GM18508 (cell line): Measurements from ENCODE around the gene NTNG1.
"Not testable (repeated sequence)": the region's sequence is repeated elsewhere in the genome, so short reads cannot be mapped to it uniquely, and the experiment has no call there.

Source experiments
- ATAC-seq: cut with Tn5 transposase; IDR thresholded peaks from one replicate; pipeline ENCODE4 v1.9.1; 2021; ENCODE audit warnings: moderate number of reproducible peaks; ENCODE audit not compliant: insufficient read depth, unreplicated experiment

Gene NTNG1

DNA sequence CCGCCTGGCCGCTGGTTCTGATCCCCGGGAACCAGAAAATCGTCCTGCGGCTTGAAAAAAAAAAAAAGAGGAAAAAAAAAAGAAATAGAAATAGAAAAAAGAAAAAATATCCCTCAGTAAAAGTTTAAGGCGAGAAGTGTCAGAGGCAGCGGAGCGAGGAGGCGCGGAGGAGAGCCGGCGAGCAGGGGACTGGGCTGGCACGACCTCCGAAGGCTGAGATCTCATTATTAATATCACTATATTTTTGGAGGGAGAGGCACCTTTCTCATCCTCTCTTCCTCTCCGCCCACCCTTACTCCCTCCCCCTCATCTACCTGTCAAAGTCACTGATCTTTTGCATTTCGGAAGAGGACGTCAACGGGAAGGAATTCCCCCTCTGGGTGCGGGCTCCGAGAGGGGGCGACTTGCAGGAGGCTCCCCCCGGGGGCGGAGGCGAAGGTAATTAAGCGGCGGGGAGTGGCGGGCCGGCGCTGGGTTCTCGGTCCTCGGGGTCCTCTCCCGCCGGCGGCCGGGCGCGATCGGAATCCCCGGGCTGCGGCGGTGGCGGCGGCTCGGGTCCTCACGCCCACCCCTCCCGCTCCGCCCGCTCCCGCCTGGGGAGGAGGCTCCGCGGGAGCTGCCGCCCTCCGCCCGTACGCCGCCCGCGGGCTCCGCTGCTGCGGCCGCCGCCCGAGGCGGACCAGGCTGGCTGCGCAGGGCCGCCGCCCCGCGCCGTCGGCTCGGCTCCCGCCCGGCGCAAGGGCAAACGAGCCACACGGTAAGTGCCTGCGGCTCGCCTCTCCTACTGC lies at the start of gene NTNG1:
Gene NTNG1, plus strand, starts transcription at position 337 of the 788 bp plus-strand sequence.
- ATAC-seq, result no peak

DNA sequence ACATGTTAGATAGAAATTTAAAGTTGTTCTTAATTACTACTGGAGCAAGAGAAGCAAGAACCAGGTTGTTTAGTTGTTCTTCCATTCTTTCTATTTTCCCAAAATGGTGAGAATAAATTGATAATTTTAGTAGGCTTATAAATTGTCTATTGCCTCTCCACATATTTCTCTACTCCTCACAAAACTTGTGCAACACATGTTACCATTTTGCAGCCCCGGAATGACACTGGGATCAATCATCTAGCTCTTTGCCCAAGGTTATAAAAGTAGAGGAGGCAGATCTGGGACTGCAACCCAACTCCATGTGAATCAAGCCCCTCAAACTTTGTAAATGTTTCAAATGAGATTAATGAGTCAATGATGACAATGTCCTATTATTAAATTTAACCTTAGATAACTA lies 49.4 kb upstream of the NTNG1 start:
- no peak for ATAC-seq

DNA sequence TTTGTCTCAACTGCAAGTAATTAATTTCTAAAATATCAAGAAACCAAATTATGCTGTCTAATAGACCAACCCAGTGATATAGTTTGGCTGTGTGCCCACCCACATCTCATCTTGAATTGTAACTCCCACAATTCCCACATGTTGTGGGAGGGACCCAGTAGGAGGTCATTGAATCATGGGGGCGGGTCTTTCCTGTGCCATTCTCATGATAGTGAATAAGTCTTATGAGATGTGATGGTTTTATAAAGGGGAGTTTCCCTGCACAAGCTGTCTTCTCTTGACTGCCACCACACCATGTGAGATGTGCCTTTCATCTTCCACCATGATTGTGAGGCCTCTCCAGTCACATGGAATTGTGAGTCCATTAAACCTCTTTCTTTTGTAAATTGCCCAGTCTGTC lies 47.4 kb upstream of the NTNG1 start:
- ATAC-seq, result not testable (repeated sequence)

DNA sequence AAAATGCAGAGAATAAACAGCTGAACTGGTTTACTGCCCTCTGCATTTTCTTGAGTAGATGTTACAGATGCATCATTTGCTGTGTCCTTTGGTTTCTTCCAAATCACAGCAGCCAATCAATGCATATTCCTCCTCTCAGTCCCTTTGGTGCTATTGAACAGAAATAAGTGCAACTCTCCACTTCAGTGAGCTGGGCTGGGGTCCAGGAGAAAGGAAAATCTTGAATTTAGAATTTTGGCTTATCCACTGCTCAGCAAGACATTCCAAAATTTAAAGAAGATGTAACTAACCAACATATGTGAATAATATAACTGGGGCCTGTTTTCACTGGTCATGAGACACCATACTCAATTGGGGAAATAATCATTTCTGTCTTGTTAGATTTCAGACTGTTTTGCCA lies 45.2 kb upstream of the NTNG1 start:
- no peak for ATAC-seq

DNA sequence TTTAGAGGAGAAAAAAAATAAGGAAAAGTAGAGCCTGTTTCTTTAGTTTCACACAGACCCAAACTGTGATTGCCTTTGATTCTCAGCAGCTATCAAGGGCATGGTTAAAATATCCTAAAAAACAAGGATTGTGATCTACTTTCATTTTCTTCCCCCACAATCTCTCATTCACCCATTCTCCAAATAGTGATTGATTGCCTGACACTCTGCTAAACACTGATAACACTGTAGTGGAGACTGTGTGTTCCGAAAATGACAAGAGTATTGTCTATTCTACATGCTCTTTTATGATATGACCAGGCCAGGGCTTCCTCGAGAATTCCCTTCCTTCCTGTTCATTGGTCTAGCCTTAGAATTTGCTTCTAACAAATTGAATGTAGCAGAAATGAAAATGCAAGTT lies 44.1 kb upstream of the NTNG1 start:
- no peak for ATAC-seq

DNA sequence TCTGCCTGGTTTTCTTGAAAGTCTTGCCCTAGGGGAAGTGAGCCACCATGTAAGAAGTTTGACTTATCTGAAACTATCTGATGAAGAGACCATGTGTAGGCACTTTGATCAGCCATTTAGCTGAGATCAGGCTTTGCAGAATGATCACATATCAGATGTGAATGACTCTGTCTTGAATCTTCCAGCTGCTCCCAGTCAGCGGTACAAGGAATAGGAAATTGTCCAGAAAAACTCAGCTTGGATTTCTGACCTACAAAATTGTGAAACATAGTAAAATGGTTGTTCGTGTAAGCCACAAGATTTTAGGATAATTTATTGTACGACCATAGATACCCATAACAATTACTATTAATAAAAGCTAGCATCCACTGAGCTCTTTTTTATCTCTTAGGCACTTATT lies 41.9 kb upstream of the NTNG1 start:
- ATAC-seq, result no peak

DNA sequence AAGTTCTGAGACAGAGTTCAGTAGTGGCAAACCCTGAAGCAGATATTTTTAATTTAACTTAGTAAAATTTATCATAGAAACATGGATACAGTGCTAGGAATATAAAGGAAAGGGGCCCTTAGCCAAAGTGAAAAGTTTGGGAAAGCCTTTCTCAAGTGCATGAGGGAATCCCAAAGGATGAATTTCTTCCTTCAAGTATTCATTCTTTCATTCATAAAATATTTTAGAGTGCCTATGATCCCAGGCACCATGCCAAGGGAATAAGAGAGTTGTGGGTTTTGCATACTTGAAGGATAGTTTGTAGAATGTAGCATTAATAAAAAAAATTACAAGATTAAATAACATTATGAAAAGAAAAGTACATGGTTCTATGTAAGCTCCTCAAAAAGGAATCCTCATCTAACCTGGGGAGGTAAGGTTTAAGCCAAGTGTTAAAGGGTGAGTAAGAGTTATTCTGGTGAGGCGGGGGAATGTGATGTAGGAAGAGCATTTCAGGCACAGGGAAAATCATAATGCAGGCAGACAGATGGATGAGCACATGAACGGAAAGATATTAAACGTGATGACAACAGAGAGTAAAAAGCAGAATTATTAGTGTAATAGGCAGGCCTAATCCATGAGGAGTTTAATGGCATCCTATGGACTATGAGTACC lies 40.4 kb upstream of the NTNG1 start:
- no peak for ATAC-seq

DNA sequence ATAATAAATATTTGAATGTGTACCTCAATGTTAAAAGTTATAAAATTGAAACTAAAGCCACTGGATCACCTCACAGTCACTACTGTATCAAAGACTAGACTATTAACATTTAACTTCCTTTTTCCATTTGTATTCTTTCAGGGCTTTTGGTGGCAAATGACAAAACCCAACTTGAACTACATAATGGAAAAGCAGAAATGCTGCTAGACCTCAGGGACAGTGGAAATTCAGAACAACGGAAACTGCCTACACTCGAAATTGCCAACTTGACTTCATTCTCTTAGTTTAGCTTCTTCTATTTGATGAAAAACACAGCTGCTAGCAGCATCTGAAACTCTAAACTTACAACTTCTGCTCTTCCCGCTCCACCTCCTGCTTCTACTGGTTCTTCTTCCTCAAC lies 34.9 kb upstream of the NTNG1 start:
- no peak for ATAC-seq

DNA sequence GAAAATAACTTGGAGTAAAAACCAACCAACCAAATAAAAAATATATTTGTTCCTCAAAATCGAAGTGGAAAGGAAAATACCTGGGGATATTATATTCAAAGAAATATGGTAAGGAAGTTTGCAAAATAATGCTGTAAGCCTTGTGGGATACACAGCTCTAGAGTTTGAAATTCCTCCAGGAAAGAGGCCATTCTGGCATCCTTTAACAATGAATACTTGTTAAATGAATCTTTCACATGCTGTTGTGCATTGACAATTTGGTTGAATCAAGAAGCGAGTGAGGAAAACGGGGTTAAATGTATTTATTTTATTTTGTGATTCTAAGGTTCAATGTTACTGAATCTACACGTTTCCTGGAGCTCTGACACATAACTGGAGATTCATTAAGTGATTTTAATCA lies 30.5 kb upstream of the NTNG1 start:
- ATAC-seq, result no peak

DNA sequence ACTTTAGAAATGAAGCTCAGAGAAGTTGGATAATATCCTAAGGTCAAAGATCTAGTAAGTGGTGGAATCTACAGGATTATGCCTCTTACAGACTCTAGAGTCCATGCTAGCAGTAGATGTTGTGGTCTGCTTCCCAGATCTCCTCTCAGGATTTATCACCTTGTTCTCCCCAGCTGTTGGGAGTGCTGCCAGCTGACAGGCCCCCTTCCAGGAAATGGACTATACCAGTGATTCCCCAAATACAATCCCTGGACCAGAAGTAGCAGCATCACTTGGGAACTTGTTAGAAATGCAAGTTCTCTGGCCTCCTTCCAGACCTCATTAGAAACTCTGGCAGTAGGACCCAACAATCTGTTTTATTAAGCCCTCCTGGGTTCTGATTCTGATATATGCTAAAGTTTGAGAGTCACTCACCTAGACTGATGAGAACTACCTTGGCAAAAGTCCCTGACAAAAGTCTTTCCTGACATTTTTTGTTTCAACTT lies 24.5 kb upstream of the NTNG1 start:
- ATAC-seq, result no peak

DNA sequence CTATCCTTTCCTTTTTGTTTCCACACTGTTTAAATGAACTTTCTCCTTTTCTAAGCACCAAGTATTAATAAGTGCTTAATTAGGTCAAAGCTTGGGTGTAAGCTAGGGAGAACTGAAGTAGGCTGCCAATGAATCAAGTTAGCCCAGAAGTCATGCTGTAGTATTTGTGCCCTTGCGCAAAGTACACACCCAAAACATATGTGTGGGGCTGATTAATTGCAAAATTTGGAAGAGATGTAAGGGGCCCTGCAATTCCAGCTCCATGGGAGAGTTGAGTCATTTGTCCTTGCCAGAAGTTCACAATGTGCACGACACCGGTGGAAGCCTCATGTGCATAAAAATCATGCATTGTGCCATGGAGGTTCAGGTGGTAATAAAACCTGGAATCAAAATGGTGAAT lies 18.6 kb upstream of the NTNG1 start:
- ATAC-seq, result no peak

DNA sequence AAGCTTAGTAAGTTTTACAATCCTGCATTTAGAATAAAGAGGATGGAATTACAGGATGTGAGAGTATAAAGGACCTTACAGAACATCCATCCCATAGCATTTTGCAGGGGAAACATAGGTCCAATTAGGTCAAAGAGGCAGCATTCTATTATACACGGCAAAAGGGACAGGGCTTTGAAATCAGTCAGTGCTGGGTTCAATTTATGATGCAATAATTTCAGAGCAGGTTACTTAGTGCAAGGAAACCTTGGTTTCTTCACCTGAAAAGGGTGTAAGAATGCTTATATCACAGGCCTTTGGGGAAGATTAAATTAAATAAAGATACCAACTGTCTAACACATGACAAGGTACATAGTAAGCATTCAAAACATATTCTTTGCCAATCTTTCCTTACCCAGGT lies 17.1 kb upstream of the NTNG1 start:
- ATAC-seq, result no peak

DNA sequence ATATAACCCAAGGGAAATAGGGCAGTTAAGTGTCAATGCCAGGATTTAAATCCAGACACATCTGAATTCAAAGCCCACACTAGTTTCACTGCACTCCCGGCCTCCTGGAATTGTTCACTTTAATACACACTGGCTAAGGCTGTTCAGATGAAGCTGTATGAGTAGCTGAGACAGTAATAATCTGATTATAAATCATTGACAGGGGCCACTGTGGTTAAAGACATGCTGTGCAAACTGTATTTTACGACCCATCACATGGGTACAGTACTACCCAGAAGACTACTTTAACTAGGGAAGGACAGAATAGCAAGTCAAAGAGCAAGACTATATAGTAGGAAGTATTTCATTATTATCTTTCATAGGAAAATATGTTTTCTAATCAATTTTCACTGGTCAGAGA lies 16.1 kb upstream of the NTNG1 start:
- no peak for ATAC-seq

DNA sequence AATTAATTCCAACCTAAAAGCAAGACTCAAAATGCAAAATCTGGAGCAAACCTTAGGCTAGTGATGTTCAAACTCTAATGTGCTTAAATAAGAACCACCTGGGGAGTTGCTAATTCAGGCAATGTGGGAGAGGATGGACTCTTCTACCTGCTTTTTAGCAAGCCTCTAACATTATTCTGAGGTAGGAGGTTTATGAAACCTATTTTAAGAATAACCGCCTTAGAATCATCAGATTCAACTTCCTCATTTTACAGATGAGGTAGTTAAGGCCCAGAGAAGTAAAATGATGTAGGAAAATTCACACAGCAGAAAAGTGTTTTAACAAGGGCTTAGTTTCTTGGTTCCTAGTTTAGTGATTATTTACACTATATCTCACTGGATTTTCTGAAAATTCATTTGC lies 8.6 kb upstream of the NTNG1 start:
- ATAC-seq, result no peak

DNA sequence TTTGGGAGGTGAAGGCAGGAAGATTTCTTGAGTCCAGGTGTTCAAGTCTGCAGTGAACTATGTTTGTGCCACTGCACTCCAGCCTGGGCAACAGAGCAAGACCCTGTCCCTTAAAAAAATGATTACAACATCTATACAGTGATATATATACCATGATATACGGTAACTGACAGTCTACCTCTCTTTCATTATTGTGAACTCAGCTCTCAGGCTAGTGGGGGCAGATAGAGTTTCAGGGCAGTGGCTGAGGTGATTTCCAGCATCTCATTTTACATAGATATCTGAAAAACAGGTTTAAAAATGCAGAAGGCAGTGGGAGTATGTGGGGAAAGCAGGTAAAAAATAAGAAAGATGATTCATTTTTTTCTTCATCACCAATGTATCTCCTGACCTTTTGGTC lies 8.1 kb upstream of the NTNG1 start:
- peak; percentile 44 for ATAC-seq

DNA sequence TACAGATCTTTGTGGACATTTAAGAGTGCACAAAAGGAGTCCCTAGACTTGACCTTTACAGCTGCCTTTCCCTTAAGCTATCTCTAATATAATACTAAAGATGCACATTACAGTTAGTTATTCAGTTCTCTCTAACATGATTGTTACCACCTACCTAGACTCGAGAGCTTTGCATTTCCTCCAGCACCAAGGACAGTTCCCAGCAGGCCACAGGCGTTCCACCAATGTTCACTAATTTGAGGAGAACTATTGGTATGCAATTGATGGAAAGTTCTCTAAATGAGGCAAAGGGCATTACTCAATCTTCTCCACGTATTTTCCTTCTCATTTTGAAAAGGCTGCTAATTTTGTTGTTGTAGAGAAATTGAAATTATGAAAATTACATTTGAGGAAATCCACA lies 5.4 kb upstream of the NTNG1 start:
- ATAC-seq, result no peak

DNA sequence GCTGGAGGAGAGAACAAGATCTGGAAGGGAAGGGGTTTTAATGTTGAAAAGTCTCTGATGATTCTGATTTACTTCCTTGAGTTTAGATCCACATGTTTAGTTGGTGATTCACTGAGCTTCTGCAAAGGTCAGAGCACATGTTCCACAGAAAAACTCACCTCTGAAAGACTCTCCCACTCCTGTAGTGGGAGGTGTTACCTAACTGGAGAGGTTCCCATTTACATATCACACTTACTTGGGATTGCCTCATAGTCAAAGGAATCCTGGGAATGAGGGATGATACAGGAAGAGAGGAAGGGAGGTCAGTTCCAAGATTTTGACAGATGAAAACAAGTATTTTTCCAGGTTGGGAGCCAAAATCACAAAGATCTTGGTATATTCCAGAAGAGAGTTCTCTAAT lies 2.7 kb upstream of the NTNG1 start:
- no peak for ATAC-seq

DNA sequence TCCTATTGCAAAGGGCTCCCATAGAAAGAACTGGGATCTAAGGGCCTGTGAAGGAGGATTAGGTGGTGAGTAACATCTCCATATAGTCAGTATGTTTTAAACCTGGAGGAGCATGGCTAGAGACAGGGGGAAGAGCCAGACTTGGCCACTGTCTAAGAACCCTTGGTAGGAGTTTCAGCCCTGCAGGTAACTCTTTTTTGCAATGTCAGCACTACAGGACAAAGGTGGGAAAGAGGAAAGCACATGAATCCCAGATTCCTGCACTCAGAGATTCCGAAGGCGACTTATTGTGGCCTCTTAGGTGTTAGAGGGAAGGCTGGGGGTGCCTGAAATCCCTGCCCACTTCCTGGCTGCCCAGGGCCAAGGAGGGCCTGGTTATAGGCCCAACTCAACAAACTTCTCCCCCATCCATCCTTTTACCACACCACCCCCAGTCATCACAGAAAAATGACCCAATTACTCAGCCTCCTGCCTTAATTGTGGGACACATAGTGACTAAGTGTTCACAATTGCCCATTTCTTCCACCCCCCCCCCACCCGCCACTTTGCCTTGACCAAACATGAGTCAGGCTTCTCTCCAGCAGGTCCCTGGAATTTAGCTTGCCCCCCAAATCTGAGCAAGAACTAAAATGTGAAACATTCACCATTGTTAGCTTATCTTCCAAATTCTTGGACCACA lies 1.9 kb upstream of the NTNG1 start:
- ATAC-seq, result no peak

DNA sequence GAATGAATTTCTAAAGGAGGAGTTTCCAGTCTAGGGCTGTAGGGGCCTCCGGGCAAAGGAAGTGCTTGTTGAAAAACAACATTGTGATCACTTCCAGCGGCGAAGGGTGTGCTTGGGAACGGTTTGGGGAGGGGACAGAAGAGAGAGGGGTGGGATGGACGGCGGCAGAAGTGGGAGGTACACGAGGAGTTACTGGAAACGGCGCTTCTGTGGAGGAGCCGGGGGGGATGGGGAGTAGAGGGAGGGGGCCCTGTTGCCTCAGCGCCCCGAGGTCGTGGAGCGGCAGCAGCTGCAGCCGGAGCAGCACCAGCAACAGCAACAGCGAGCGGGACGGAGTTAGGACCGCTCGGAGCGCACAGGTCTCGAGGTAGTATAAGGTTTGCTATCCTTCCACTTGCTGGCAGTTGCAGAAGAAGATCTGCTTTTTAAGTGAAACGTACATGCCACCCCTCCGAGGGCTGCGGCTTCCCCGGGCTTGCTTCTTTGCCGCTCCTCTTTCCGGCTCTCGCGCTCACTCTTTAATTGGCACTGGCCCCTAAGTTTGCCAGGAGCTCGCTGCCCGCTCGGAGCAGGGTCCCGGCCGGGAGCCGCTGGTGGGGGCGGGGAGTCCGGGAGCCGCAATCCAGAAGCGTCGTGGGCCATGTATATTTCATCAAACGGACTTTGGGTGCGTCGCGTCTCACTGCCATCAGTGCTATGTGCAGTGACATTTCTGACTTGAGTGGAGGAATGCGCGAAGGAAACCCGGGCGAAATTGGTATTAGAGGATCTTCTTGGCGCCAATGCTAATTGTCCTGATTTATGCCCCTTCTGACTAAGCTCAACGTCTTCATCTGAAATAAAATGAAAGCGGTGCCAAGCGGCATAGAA lies 771 bp upstream of the NTNG1 start:
- ATAC-seq, result no peak

DNA sequence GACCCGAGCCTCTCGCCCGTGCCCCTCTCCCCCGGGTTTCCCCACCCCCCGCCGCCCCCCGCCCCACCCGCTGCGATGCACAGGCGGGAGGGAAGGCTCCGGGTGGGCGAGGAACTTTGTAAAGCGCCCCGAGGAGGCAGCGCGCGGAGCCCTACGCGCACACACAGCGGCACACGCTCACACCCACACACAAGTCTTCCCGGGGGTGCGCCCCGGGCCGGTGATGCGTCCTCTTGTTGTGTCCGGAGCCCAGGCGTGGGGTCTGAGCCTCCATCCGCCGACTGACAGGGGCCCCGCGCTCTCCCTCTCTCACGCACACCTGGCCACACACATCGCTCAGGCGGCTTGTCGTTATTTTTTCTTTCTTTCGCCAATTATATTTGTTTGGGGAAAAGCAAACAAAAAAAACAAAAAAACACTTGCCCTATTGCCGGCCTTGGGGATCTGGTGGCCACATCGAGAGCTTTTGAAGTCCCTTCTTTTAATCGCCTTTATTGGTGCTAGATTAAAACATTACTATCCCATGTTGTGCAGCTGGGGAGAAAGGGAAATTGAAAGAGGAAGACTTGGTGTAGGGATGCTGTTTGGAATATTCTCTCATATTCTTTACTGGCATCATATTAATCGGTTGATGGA lies 770 bp downstream of the NTNG1 start:
- ATAC-seq, result no peak
